ENCODE measurements around the gene JOSD2. TPM values are rescaled to one million over a fixed set of nuclear protein-coding genes. Genes with fewer than 3 reads are reported as not detected.

Gene JOSD2
- total RNA-seq, 1 experiment from 2014 or later: 40.9 TPM

DNA sequence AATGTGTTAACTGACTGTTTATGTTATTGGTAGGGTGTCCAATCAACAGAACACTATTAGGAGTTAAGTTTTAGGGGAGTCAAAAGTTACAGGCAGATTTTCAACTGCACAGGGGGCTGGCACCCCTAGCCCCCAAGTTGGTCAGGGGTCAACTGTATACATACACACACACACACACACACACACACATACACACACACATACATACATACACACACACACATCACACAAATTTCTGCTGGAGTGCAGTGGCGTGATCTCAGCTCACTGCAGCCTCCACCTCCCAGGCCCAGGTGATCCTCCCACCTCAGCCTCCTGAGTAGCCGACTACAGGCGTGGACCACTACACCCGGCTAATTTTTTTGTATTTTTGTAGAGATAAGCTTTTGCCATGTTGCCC is 47.0 kb upstream of the JOSD2 start:
- H3K9ac ChIP-seq (ENCODE audit: low read length): no peak overlapping the region
- no peak overlapping the region for H2AFZ ChIP-seq (ENCODE audit: low read depth, low read length, poor library complexity, severe bottlenecking)
- no peaks in the 10 kb centered on the region for H3K79me2 ChIP-seq (ENCODE audit: insufficient read depth, low read length)
- ChIA-PET RAD21 (ENCODE audit: low non-redundant PET in 1 of 2, low total read pairs in 2 of 2, uncharacterized antibody in 2 of 2, unreplicated experiment in 2 of 2) (no interaction called here), POLR2A (no interaction called here), CTCF (interaction anchor here (2.5 to 2.6 kb wide), 2 partner anchors 14 to 20 kb away, joined by 17 to 40 read pairs; no protein-coding TSS in a partner anchor)
- H3K4me2 ChIP-seq (ENCODE audit: low read length): no peak overlapping the region
- BruUV-seq (replicated peaks): no TSS peak
- H3K36me3 ChIP-seq (ENCODE audit: control insufficient read depth in 1 of 2, insufficient read depth in 2 of 2, low read length in 2 of 2): no peaks in the 10 kb centered on the region
- ATAC-seq: no peak
- peaks cover 10 to 19% of the 10 kb centered on the region in 2 experiments; a peak in 3 of 4 replicates for H3K4me1 ChIP-seq (ENCODE audit: control insufficient read depth in 1 of 2, insufficient read depth in 2 of 2, low read length in 2 of 2)
- H3K9me2 ChIP-seq (ENCODE audit: insufficient read depth): no peaks in the 10 kb centered on the region
- TF ChIP-seq POLR2A (IDR thresholded peaks at IDR 0.05; ENCODE audit: borderline replicate concordance, extremely low read depth, insufficient read depth, insufficient read length): no peak
- no peak for TF ChIP-seq JUND (IDR thresholded peaks at IDR 0.05)
- TF ChIP-seq ZNF274 (IDR thresholded peaks at IDR 0.05; ENCODE audit: low read depth, low read length): no peak
- TF ChIP-seq YY1 (IDR thresholded peaks at IDR 0.05; ENCODE audit: extremely low read depth, insufficient replicate concordance, low read depth, low read length): no peak
- TF ChIP-seq, protein P1, sequence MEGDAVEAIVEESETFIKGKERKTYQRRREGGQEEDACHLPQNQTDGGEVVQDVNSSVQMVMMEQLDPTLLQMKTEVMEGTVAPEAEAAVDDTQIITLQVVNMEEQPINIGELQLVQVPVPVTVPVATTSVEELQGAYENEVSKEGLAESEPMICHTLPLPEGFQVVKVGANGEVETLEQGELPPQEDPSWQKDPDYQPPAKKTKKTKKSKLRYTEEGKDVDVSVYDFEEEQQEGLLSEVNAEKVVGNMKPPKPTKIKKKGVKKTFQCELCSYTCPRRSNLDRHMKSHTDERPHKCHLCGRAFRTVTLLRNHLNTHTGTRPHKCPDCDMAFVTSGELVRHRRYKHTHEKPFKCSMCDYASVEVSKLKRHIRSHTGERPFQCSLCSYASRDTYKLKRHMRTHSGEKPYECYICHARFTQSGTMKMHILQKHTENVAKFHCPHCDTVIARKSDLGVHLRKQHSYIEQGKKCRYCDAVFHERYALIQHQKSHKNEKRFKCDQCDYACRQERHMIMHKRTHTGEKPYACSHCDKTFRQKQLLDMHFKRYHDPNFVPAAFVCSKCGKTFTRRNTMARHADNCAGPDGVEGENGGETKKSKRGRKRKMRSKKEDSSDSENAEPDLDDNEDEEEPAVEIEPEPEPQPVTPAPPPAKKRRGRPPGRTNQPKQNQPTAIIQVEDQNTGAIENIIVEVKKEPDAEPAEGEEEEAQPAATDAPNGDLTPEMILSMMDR (IDR thresholded peaks at IDR 0.05 in 2 of 3, conservative IDR thresholded peaks at IDR 0.05 in 1 of 3; ENCODE audit: borderline replicate concordance in 1 of 3, insufficient read depth in 1 of 3, low read depth in 2 of 3, low read length in 2 of 3): no peak
- TF ChIP-seq, protein P2, sequence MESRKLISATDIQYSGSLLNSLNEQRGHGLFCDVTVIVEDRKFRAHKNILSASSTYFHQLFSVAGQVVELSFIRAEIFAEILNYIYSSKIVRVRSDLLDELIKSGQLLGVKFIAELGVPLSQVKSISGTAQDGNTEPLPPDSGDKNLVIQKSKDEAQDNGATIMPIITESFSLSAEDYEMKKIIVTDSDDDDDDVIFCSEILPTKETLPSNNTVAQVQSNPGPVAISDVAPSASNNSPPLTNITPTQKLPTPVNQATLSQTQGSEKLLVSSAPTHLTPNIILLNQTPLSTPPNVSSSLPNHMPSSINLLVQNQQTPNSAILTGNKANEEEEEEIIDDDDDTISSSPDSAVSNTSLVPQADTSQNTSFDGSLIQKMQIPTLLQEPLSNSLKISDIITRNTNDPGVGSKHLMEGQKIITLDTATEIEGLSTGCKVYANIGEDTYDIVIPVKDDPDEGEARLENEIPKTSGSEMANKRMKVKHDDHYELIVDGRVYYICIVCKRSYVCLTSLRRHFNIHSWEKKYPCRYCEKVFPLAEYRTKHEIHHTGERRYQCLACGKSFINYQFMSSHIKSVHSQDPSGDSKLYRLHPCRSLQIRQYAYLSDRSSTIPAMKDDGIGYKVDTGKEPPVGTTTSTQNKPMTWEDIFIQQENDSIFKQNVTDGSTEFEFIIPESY (IDR thresholded peaks at IDR 0.05; ENCODE audit: extremely low read depth, insufficient replicate concordance, low read length): no peak
- no peak for TF ChIP-seq SIN3A (IDR thresholded peaks at IDR 0.05; ENCODE audit: low read depth)
- no peak for TF ChIP-seq RAD21 (IDR thresholded peaks at IDR 0.05; ENCODE audit: low read depth)
- TF ChIP-seq ZFX (IDR thresholded peaks at IDR 0.05): no peak
- TF ChIP-seq SRF (IDR thresholded peaks at IDR 0.05; ENCODE audit: low read depth): no peak
- TF ChIP-seq, protein P3, sequence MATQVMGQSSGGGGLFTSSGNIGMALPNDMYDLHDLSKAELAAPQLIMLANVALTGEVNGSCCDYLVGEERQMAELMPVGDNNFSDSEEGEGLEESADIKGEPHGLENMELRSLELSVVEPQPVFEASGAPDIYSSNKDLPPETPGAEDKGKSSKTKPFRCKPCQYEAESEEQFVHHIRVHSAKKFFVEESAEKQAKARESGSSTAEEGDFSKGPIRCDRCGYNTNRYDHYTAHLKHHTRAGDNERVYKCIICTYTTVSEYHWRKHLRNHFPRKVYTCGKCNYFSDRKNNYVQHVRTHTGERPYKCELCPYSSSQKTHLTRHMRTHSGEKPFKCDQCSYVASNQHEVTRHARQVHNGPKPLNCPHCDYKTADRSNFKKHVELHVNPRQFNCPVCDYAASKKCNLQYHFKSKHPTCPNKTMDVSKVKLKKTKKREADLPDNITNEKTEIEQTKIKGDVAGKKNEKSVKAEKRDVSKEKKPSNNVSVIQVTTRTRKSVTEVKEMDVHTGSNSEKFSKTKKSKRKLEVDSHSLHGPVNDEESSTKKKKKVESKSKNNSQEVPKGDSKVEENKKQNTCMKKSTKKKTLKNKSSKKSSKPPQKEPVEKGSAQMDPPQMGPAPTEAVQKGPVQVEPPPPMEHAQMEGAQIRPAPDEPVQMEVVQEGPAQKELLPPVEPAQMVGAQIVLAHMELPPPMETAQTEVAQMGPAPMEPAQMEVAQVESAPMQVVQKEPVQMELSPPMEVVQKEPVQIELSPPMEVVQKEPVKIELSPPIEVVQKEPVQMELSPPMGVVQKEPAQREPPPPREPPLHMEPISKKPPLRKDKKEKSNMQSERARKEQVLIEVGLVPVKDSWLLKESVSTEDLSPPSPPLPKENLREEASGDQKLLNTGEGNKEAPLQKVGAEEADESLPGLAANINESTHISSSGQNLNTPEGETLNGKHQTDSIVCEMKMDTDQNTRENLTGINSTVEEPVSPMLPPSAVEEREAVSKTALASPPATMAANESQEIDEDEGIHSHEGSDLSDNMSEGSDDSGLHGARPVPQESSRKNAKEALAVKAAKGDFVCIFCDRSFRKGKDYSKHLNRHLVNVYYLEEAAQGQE (IDR thresholded peaks at IDR 0.05; ENCODE audit: low read depth): no peak
- TF ChIP-seq TCF7L2 (IDR thresholded peaks at IDR 0.05; ENCODE audit: borderline replicate concordance, extremely low read depth, insufficient read depth, insufficient read length): no peak
- no peak for TF ChIP-seq EZH2 (IDR thresholded peaks at IDR 0.05)
- TF ChIP-seq ELF1 (IDR thresholded peaks at IDR 0.05; ENCODE audit: borderline replicate concordance, low read depth): no peak
- H3K27me3 ChIP-seq (ENCODE audit: insufficient read depth, low read length): no peaks in the 10 kb centered on the region
- H3K9me3 ChIP-seq (ENCODE audit: control insufficient read depth in 1 of 2, insufficient read depth in 1 of 2, low read depth in 1 of 2, low read length in 2 of 2): no peaks in the 10 kb centered on the region
- no peaks in the 10 kb centered on the region for H4K20me1 ChIP-seq (ENCODE audit: insufficient read depth)
- no peak for DNase-seq (ENCODE audit: low read depth, low spot score)
- no peak overlapping the region for H3K27ac ChIP-seq (ENCODE audit: low read depth, low read length)
- H3K4me3 ChIP-seq (replicated peaks in 1 of 2; ENCODE audit: low read depth in 1 of 2, low read length in 2 of 2): no peak overlapping the region
- intact Hi-C loops (cut with micrococcal nuclease): no loop called here

Data from HCT116 (cell line).